ENCODE data around the gene HNRNPAB. TPM values are rescaled to one million over a fixed set of nuclear protein-coding genes. Genes with fewer than 3 reads are reported as not detected.

Gene HNRNPAB
- total RNA-seq (2014; rRNA removed; shearing (Covaris generic); ENCODE audit: low replicate concordance): 166 and 175 TPM in 2 replicates

- DNase-seq (ENCODE audit: low read depth): peak; percentile 93
- in situ Hi-C loops (cut with HindIII; ENCODE audit: low pct_unique_long_range_greater_than_20kb, low sequenced_read_pairs): no loop called here
Measured at GRCh38 chr5:178204182-178204934, at the start of gene HNRNPAB. Gene HNRNPAB, plus strand, starts transcription at chr5:178204533. Its CDS starts 305 bp downstream, at chr5:178204838.

- DNase-seq (ENCODE audit: low read depth): no peak
- in situ Hi-C loops (cut with HindIII; ENCODE audit: low pct_unique_long_range_greater_than_20kb, low sequenced_read_pairs): no loop called here
Measured at GRCh38 chr5:178155065-178155464, 49.3 kb upstream of the HNRNPAB start.

GRCh38 chr5:178160176-178160575, 44.2 kb upstream of the HNRNPAB start:
- in situ Hi-C loops (cut with HindIII; ENCODE audit: low pct_unique_long_range_greater_than_20kb, low sequenced_read_pairs): no loop called here
- DNase-seq (ENCODE audit: low read depth): no peak

- in situ Hi-C loops (cut with HindIII; ENCODE audit: low pct_unique_long_range_greater_than_20kb, low sequenced_read_pairs): no loop called here
- no peak for DNase-seq (ENCODE audit: low read depth)
Measured at GRCh38 chr5:178162481-178162880, 41.9 kb upstream of the HNRNPAB start.

GRCh38 chr5:178163772-178164735, 40.3 kb upstream of the HNRNPAB start:
- DNase-seq (ENCODE audit: low read depth): peak; percentile 79
- in situ Hi-C loops (cut with HindIII; ENCODE audit: low pct_unique_long_range_greater_than_20kb, low sequenced_read_pairs): no loop called here

GRCh38 chr5:178165581-178165980, 38.8 kb upstream of the HNRNPAB start:
- DNase-seq (ENCODE audit: low read depth): no peak
- in situ Hi-C loops (cut with HindIII; ENCODE audit: low pct_unique_long_range_greater_than_20kb, low sequenced_read_pairs): no loop called here

GRCh38 chr5:178170455-178170854, 33.9 kb upstream of the HNRNPAB start:
- in situ Hi-C loops (cut with HindIII; ENCODE audit: low pct_unique_long_range_greater_than_20kb, low sequenced_read_pairs): no loop called here

GRCh38 chr5:178174456-178174855, 29.9 kb upstream of the HNRNPAB start:
- no peak for DNase-seq (ENCODE audit: low read depth)
- in situ Hi-C loops (cut with HindIII; ENCODE audit: low pct_unique_long_range_greater_than_20kb, low sequenced_read_pairs): no loop called here

More at GRCh38 chr5:178170455-178170854, 33.9 kb upstream of the HNRNPAB start:
- no peak for DNase-seq (ENCODE audit: low read depth)

- DNase-seq (ENCODE audit: low read depth): no peak
- in situ Hi-C loops (cut with HindIII; ENCODE audit: low pct_unique_long_range_greater_than_20kb, low sequenced_read_pairs): no loop called here
Measured at GRCh38 chr5:178176791-178177190, 27.5 kb upstream of the HNRNPAB start.

GRCh38 chr5:178177569-178177968, 26.8 kb upstream of the HNRNPAB start:
- no peak for DNase-seq (ENCODE audit: low read depth)
- in situ Hi-C loops (cut with HindIII; ENCODE audit: low pct_unique_long_range_greater_than_20kb, low sequenced_read_pairs): no loop called here

- no peak for DNase-seq (ENCODE audit: low read depth)
- in situ Hi-C loops (cut with HindIII; ENCODE audit: low pct_unique_long_range_greater_than_20kb, low sequenced_read_pairs): no loop called here
Measured at GRCh38 chr5:178180141-178180863, 24.0 kb upstream of the HNRNPAB start.

- in situ Hi-C loops (cut with HindIII; ENCODE audit: low pct_unique_long_range_greater_than_20kb, low sequenced_read_pairs): no loop called here
- no peak for DNase-seq (ENCODE audit: low read depth)
Measured at GRCh38 chr5:178182158-178182876, 22.0 kb upstream of the HNRNPAB start.

- DNase-seq (ENCODE audit: low read depth): no peak
- in situ Hi-C loops (cut with HindIII; ENCODE audit: low pct_unique_long_range_greater_than_20kb, low sequenced_read_pairs): no loop called here
Measured at GRCh38 chr5:178186427-178186826, 17.9 kb upstream of the HNRNPAB start.

- in situ Hi-C loops (cut with HindIII; ENCODE audit: low pct_unique_long_range_greater_than_20kb, low sequenced_read_pairs): no loop called here
- DNase-seq (ENCODE audit: low read depth): no peak
Measured at GRCh38 chr5:178187014-178187413, 17.3 kb upstream of the HNRNPAB start, which contains the start of gene GMCL2. Gene GMCL2, minus strand, starts transcription at chr5:178187371. Its CDS starts 72 bp downstream, at chr5:178187299.

GRCh38 chr5:178189433-178189832, 14.9 kb upstream of the HNRNPAB start:
- in situ Hi-C loops (cut with HindIII; ENCODE audit: low pct_unique_long_range_greater_than_20kb, low sequenced_read_pairs): no loop called here
- DNase-seq (ENCODE audit: low read depth): no peak

GRCh38 chr5:178191661-178192060, 12.7 kb upstream of the HNRNPAB start:
- no peak for DNase-seq (ENCODE audit: low read depth)
- in situ Hi-C loops (cut with HindIII; ENCODE audit: low pct_unique_long_range_greater_than_20kb, low sequenced_read_pairs): no loop called here

GRCh38 chr5:178192244-178192643, 12.1 kb upstream of the HNRNPAB start:
- no peak for DNase-seq (ENCODE audit: low read depth)
- in situ Hi-C loops (cut with HindIII; ENCODE audit: low pct_unique_long_range_greater_than_20kb, low sequenced_read_pairs): no loop called here

- in situ Hi-C loops (cut with HindIII; ENCODE audit: low pct_unique_long_range_greater_than_20kb, low sequenced_read_pairs): no loop called here
- no peak for DNase-seq (ENCODE audit: low read depth)
Measured at GRCh38 chr5:178192787-178193186, 11.5 kb upstream of the HNRNPAB start.

Data from Caki2 (cell line).